Colonic mucosa (tissue), 4 donors: ENCODE measurements around the gene SEMA6A. TPM values are rescaled to one million over a fixed set of nuclear protein-coding genes. Genes with fewer than 3 reads are reported as not detected.
"Not testable (repeated sequence)": the region's sequence is repeated elsewhere in the genome, so short reads cannot be mapped to it uniquely, and the experiment has no call there.

ENCODE experiments used
- DNase-seq: peaks from one replicate; pipeline ENCODE4 v3.0.0-alpha.2; 2020
- H3K27ac ChIP-seq: fragments of 200-600 bp; one replicate; pipeline ENCODE4 v1.8.0; 2021
- H3K27me3 ChIP-seq: fragments of 200-600 bp; one replicate; pipeline ENCODE4 v1.8.0; 2021
- H3K36me3 ChIP-seq: fragments of 200-600 bp; one replicate; pipeline ENCODE4 v1.8.0; 2021
- H3K4me1 ChIP-seq: fragments of 200-600 bp; one replicate; pipeline ENCODE4 v1.8.0; 2021; ENCODE audit warnings: mild to moderate bottlenecking
- H3K4me3 ChIP-seq: fragments of 200-600 bp; one replicate; pipeline ENCODE4 v1.8.0; 2021
- H3K9ac ChIP-seq, 2 donors: one replicate each; pipeline ENCODE4 v1.7.0; 2013; ENCODE audit warnings: control low read depth in 2 of 2, low read depth in 2 of 2, low read length in 2 of 2
- H3K9me3 ChIP-seq: fragments of 200-600 bp; one replicate; pipeline ENCODE4 v1.8.0; 2021
- CTCF ChIP-seq: fragments of 200-600 bp; IDR thresholded peaks from one replicate; pipeline ENCODE4 v1.8.0; 2022; ENCODE audit warnings: antibody characterized with exemption, mild to moderate bottlenecking
- intact Hi-C: fragments of 100-400 bp; cut with DNase I; formaldehyde crosslinking; loops from one replicate; pipeline ENCODE4 v1.14.1; 2022
- total RNA-seq, 2 donors: library from RNA; stranded (reverse); fragmentation: NEBNext Ultra II Directional in 1 of 2; extraction: Animal tissue kit (Norgen Biotek cat#: 25700) in 1 of 2; gene quantifications; one replicate each; pipeline ENCODE4 v1.2.1, GENCODE V29; 2021
- donor health status: healthy.
- donor health status: DM: no; HTN: no; CAD: no.
- donor health status: DM: no; HTN: no; CAD: no.

The SEMA6A gene
- total RNA-seq, 2 donors from 2014 or later, result 66.7 to 89.9 TPM

GRCh38 chr5:116550082-116550481 is 24.5 kb downstream of the SEMA6A start:
- TF ChIP-seq CTCF, result no peak
- no peak for DNase-seq
- intact Hi-C loops, result no loop called here
- no peak overlapping the region for H3K27ac ChIP-seq
- H3K4me1 ChIP-seq, result peaks cover 4% of the 10 kb centered on the region
- H3K36me3 ChIP-seq, result no peaks in the 10 kb centered on the region
- H3K9me3 ChIP-seq, result no peaks in the 10 kb centered on the region
- no peaks in the 10 kb centered on the region for H3K27me3 ChIP-seq
- H3K9ac ChIP-seq, result no peak overlapping the region
- H3K4me3 ChIP-seq, result no peak overlapping the region

GRCh38 chr5:116546743-116547124 is 27.9 kb downstream of the SEMA6A start:
- DNase-seq, result no peak
- Histone ChIP-seq H3K27me3 (no peaks in the 10 kb centered on the region), H3K4me3 (no peak overlapping the region), H3K4me1 (peaks cover 6% of the 10 kb centered on the region), H3K36me3 (no peaks in the 10 kb centered on the region), H3K9ac (peak overlapping the region in 1 of 2 donors; percentile 67), H3K27ac (peak overlapping the region; percentile 90), H3K9me3 (no peaks in the 10 kb centered on the region)
- TF ChIP-seq CTCF, result no peak
- intact Hi-C loops, result no loop called here

GRCh38 chr5:116546033-116546742 is 28.4 kb downstream of the SEMA6A start:
- DNase-seq, result peak; percentile 91
- Histone ChIP-seq H3K27ac (peak overlapping the region; percentile 91), H3K4me3 (no peak overlapping the region), H3K9ac (peak overlapping the region in 1 of 2 donors; percentile 67), H3K27me3 (no peaks in the 10 kb centered on the region), H3K9me3 (no peaks in the 10 kb centered on the region), H3K36me3 (no peaks in the 10 kb centered on the region), H3K4me1 (peaks cover 6% of the 10 kb centered on the region)
- intact Hi-C loops, result no loop called here
- TF ChIP-seq CTCF, result no peak

GRCh38 chr5:116545465-116545864 is 29.2 kb downstream of the SEMA6A start:
- DNase-seq, H3K9ac ChIP-seq, intact Hi-C loops, H3K27me3 ChIP-seq, H3K4me1 ChIP-seq, H3K36me3 ChIP-seq, H3K9me3 ChIP-seq, H3K4me3 ChIP-seq: not testable (repeated sequence)
- H3K27ac ChIP-seq, result peak overlapping the region; percentile 91

GRCh38 chr5:116544531-116545241 is 29.9 kb downstream of the SEMA6A start:
- no peak overlapping the region for H3K4me3 ChIP-seq
- TF ChIP-seq CTCF, result no peak
- peaks cover 6% of the 10 kb centered on the region for H3K4me1 ChIP-seq
- intact Hi-C loops, result no loop called here
- DNase-seq, result peak; percentile 76
- H3K27ac ChIP-seq, result peak overlapping the region; percentile 91
- H3K36me3 ChIP-seq, result no peaks in the 10 kb centered on the region
- no peak overlapping the region for H3K9ac ChIP-seq
- H3K9me3 ChIP-seq, result no peaks in the 10 kb centered on the region
- H3K27me3 ChIP-seq, result no peaks in the 10 kb centered on the region

- H3K9me3 ChIP-seq, result no peaks in the 10 kb centered on the region
- H3K4me3 ChIP-seq, result no peak overlapping the region
- peak overlapping the region; percentile 91 for H3K27ac ChIP-seq
- peaks cover 6% of the 10 kb centered on the region for H3K4me1 ChIP-seq
- no peak for DNase-seq
- H3K36me3 ChIP-seq, result no peaks in the 10 kb centered on the region
- TF ChIP-seq CTCF, result no peak
- intact Hi-C loops, result no loop called here
- H3K27me3 ChIP-seq, result no peaks in the 10 kb centered on the region
- H3K9ac ChIP-seq, result peak overlapping the region in 1 of 2 donors; percentile 35
Observed at GRCh38 chr5:116543501-116543900, 31.1 kb downstream of the SEMA6A start.
